CD4-positive, alpha-beta T cell treated with Interleukin-6 at 100 ng/mL for 8 hours (primary cell): Measurements from ENCODE around the gene HMGB3.
"Not testable (repeated sequence)": the region's sequence is repeated elsewhere in the genome, so short reads cannot be mapped to it uniquely, and the experiment has no call there.

Experiments
- DNase-seq: peaks from one replicate; pipeline ENCODE4 v3.0.0-alpha.2; 2020; ENCODE audit warnings: mixed read lengths, low spot score

The HMGB3 gene

DNA sequence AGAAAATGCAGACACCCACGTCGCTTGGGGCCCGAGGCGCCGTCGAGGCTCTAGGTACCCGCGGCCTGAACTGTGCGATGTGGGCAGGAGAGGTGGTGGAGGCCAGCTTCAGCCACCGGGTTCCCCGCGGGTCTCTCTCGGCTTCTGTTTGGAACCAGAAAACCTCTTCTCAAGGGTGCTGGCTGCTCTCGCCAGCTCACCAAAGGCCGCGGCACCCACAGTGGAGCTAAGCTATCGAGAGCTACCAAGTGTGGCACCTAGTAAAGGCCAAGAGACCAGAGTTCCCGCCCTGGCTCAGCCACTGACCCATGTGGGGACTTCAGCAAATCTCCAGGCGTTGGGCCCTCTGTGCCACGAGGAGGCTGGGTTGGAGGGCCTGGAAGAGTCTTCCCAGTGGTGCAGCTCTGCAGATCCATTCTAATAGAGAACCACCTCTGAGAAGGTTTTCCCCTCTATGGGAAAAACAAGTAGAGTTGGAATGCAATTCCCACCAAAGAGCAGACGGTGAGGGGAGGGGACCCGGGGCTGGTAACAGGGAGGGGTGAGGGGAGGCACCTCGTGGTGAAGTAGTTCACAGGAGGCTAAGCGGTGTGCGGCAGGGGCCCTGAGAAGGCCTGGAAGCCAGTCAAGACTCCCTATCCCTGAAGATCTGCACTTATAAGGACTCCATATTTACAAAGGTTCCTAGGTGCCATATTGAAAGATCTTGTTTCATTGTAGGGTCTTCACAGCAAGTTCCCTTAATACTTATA lies 5.5 kb upstream of the HMGB3 start:
- no peak for DNase-seq

DNA sequence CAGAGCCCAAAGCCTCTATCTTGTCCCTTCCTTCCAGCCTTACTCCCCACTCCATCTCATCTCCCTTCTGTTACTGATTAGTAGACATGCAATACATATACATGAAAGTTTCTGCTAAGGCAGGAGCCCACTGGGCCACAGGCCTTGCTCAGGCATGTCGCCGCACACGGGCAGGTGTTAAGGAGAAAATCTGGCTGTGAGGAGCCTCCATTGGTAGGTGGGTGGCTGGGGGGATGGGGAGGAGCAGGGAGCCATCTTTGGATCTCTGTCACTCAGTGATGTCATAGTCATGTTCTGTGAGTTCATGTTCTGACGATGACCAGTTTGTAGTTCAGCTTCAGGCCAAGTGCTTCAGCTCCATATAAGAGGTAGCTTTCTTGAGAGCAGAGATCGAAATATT lies 2.9 kb upstream of the HMGB3 start:
- no peak for DNase-seq

DNA sequence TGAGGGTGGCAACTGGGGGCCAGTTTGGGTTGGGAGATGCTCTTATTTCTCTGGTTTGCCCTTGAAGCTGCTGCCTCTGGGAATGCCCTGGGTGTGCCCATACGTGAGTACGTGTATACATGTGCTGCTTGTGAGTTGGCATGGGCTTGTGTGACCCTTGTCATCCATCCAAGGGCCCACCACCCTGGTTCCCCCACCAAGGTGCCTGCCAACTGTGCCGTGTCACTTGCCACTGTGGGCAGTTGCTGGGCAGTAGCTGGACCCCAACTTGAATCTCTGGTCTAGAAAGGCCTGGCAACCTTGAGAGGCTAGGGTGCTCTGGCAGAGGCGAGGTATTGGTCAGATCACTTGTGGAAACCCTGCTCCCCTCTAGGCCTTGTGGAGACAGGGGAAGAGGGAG lies 2.4 kb upstream of the HMGB3 start:
- no peak for DNase-seq

DNA sequence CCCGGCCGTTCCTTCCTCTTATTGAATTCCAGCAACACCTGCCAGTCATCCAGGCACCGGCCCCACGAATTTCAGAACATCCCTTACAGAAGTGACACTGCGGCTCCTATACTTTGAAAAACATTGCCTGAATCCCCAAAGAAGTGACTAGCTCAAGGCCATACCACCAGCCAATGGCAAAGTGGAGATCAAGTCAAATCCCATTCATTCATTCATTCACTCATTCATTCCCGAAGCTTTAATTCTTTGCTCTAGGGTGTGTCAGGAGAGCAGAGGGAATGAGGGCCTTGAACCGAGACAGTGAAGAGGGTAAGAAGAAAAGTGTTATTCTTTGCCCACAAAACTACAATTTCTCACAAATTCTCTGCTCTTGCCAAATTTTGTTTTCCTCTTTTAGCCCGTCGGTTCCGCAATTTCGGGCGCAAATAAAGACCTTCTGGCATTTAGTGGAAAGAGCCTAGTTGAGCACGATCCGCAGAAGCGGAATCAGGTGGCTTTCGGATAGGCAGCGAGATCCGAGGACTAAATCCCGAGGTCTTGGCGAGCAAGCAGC lies 824 bp upstream of the HMGB3 start:
- no peak for DNase-seq

DNA sequence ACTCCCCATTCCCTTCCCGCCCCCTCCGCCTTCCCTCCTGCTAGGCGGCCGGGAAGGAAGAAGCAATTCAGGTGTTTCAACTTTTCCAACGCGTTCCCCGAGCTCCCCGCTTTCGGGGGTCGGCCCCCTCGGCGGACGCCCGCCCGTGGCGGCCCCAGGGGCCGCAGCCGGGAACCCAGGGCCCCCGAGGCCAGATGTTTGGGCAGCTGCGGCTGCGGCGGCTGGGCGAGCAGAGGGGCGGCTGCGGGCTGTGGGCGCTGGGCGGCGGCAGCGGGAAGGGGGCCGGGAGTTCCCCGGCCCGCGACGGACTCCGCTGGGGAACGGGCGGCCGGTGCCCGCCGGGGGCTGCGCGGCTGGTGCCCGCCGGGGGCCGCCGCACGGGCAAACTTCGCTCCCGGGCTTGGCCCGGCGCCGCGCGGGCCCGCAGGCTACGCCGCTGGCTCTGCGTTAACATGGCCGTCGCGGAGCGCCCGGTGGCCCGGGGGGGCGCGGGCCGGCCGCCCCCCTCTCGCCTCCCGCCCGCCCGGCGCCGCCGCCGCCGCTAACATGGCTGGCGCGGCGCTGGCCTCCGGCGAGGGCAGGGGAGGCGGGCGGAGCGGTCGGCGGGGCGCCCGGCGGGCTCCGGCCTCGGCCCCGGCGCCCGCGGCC lies 510 bp downstream of the HMGB3 start:
- DNase-seq, result no peak

DNA sequence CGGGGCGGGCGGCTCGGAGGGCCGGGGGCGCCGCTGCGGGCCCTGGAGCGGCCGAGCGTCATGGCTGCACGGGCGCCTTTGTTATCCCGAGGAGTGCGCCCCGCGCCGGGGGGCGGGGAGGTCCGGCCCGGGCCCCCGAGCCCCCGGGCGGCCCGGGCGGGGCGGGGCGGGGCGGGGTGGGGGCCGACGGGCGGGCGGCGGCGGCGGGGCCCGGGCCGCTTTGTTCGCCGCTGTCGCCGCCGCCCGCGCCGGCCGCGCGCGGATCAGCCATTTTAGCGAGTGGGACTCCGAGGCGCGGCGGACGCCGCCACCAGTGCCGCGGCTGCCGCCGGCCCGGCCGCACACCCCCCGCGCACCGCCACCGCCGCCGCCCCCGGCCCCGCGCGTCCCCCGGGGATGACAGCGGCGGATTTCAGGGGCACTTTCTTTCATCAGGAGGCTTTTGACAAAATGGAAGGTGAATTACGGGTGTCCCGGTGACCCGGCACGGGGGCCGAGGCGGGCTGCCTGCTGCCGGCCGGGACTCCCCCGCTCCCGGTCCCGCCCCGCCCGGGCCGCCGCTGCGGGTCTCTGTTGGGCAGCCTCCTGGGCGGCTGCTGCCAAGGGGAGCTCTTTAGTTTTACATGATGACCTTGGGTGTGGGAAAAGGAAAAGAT lies 1.2 kb downstream of the HMGB3 start:
- DNase-seq, result no peak

DNA sequence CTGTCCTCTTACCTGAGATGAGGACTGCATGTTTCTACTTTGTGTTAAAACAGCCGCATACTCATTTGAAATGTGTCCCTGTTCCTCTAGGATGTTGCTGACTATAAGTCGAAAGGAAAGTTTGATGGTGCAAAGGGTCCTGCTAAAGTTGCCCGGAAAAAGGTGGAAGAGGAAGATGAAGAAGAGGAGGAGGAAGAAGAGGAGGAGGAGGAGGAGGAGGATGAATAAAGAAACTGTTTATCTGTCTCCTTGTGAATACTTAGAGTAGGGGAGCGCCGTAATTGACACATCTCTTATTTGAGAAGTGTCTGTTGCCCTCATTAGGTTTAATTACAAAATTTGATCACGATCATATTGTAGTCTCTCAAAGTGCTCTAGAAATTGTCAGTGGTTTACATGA lies 4.6 kb downstream of the HMGB3 start:
- DNase-seq, result not testable (repeated sequence)

DNA sequence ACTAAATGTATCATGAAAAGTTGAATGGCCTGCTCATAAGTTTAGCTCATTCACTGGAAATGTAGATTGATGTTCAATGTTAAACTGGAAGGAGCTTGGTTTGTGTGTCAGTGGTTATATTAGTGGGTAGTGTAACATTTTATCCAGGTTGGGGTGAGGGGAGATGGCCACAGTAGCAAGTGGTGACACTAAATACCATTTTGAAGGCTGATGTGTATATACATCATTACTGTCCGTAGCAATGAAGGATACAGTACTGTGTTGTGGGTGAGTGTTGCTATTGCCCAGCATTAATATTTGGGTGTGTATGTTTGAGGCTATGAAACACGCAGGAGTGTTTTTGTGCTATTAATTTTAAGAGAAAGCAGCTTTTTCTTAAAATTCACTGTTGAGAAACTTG lies 6.3 kb downstream of the HMGB3 start:
- no peak for DNase-seq

DNA sequence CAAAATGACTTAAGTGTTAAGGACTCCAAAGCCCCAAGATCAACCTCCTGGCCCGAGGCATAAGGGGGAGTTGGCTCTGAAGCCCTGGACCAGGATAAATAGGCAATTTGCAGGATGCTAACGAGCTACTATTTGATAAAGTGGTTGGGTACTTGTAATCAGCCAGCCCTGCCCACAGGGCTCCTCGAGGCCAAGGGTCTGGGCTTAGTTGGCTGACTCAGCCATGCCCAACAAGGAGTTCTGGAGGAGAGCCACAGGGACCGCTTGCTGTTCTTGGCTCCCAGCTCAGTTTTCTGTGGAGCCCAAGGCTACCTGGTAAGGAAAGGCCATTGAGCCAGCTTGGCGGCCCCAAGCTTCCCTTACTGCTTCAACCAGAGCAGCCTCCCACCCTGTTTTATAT lies 7.8 kb downstream of the HMGB3 start:
- no peak for DNase-seq

DNA sequence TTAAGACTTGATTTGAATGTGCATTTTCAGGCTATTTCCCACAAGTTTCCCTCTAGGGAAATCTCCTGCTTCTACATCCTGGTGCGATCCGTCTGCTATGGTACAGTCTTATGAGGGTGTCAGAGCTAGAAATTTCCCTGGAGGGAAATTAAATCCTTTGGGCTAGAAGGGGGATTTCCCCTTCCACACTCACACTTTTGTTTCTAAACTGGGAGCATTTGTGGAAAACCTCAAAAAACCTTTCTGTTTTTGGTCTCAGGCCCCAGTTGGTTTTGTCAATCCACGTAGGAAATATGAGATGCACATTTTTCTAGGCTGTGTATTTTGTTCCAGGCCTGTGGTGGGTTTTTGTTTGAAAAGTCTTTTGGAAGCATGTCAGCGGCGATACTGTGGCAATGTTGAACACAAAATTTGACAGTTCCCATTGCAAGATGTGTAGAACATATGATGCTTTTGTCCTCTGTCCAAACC lies 17.8 kb downstream of the HMGB3 start:
- DNase-seq, result no peak

DNA sequence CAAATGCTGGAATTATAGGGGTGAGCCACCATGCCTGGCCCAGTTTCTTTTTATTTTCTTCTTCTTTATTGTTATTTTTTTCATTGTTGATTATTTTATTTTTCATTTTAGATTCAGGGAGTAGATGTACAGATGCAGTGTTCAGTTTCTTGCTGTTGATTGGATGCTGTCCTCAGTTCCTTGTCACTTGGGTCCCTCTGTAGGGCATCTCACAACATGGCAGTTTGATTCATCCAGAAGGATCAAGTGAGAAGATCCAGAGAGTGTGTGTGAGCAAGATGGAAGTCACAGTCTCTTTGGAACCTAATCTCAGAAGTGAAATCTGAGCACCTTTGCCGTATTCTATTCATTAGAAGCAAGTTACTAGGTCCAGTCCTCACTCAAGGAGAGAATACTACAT lies 20.9 kb downstream of the HMGB3 start:
- DNase-seq, result no peak

DNA sequence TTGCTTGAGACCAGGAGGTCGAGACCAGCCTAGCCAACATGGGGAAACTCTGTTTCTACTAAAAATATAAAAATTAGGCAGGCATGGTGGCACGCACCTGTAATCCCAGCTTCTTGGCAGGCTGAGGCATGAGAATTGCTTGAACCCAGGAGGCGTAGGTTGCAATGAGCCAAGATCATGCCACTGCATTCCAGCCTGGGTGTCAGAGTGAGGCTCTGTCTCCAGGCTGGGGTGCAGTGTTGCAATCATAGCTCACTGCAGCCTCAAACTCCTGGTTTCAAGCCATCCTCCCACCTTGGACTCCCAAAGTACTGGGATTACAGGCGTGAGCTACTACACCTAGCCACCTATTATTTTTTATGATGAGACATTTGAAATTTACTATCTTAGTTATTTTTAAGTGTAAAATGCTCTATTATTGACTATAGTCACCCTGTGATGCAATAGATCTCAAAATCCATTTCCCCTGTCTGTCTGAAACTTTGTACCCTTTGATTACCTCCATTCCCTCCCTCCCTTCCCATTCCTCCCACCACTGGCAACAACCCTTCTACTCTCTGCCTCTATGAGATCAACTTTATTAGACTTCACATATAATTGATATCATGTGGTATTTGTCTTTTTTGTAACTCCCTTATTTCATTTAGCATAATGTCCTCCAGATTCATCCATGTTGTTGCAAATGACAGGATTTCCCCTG lies 23.4 kb downstream of the HMGB3 start:
- DNase-seq, result no peak

DNA sequence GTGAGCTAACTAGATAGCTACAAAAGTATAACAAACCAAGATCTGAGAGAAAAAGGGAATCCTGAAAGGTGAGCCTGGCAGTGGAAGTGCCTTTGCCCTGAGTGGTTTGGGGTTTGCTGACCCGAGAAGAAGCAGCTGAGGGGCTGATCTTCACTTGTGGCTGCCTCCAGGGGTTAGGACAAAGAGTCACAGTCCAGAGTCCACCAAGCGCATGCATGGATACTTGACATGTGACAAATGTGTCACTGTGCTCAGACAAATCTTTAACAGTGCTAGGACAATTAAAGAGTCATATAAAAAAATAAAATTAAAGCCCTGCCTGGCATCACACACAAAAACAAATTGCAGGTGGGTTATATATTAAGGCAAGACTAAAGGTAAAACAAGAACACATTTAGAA lies 26.4 kb downstream of the HMGB3 start:
- no peak for DNase-seq

DNA sequence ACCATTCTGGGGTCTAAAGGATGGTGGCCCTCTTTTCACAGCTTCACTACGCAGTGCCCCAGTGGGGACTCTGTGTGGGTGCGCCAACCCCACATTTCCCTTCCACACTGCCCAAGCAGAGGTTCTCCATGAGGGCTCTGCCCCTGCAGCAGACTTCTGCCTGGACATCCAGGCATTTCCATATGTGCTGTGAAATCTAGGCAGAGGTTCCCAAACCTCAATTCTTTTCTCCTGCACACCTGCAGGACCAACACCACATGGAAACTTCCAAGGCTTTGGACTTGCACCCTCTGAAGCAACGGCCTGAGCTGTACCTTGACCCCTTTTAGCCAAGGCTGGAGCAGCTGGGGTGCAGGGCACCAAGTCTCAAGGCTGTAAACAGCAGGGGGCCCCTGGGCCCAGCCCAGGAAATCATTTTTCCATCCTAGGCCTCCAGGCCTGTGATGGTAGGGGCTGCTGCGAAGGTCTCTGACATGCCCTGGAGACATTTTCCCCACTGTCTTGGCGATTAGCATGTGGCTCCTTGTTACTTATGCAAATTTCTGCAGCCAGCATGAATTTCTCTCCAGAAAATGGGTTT lies 30.1 kb downstream of the HMGB3 start:
- no peak for DNase-seq

DNA sequence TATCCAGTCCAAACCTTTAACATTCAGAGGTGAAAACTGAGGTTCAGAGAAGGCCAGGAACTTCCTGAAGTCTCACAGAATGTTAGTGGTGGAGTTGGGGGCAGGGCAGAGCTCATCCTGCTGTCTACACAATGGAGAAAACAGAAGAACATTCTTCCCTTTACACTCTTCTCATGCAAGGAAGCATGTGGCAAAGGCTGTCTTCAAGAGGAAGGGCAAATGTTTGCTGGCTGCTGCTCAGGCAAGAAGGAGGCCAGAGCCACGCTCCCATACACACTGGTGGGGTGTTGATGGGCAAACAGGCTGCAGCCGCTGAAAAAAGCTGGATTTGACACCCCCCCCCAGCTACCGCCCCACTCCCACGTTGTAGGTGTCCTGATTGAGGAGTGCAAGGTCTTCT lies 32.5 kb downstream of the HMGB3 start:
- no peak for DNase-seq

DNA sequence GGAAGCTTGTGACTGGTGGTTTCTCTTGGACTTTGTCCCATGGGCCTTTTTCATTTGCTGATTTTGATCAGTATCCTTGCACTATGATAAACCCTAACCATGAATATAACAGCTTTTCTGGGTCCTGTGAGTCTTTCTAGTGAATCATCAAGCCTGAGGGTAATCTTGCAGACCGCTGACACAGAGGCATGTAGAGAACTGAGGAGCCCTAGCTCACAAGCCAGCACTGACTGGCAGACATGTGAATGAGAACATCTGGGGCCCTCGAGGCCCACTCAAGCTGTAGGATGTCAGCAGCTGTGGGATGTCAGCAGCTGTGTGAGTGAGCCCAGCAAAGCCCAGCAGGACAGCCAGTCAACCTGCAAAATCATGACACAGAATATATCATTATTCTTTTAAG lies 36.7 kb downstream of the HMGB3 start:
- DNase-seq, result no peak

DNA sequence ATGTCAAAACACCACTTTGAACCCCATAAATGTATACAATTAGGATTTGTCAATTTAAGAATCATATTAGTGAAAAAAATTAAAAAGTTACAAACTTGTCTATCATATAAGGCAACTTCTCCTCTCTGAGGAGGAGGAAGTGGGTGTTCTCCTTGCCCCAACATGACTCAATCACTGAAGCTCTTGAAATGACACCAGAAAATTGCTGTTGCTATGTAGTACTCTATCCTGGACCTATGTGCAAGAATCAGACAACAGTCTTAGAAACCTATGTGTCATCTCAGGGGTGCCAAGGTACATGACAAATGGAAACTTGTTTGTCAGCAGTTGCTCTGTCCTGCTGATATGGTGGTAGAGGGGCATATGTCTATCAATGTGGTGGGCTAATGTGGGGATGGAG lies 47.7 kb downstream of the HMGB3 start:
- no peak for DNase-seq

DNA sequence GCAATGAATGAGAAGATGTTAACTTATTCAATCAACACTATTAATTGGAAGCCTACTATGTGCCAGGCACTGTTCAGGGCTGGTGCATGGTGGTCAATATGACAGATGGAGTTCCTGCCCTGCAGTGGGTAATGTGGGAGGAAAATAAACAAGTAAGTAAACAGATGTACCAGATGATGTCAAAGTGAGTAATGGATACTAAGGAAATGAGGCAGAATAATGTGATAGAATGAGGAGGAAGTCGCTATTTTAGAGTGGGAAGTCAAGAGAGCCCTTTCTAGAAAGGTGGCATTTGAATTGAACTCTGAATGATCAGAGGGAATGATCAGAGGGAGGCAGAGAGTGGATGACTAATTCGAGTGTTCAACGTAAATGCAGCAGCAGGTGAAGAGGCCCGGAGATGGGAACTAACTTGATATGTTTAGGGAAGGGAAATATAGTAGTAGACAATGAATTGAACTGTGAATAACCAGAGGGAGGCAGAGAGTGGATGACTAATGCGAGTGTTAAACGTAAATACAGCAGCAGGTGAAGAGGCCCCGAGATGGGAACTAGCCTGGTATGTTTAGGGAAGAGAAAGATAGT lies 48.3 kb downstream of the HMGB3 start:
- DNase-seq, result no peak

DNA sequence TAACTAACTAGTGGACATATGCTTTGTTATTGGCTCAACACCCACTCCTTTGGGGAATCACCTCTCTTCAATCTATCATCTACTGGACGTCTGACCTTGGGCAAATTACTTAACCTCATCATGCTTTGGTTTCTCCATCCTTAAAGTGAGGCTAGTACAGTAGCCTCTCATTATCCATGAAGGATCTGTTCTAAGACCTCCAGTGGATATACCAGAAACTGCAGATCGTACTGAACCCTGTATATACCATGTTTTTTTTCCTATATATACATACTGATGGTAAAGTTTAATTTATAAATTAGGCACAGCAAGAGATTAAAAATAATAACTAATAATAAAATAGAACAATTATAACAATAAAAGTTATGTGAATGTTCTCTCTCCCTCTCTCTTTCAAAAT lies 56.2 kb downstream of the HMGB3 start:
- no peak for DNase-seq
